OCI-M1 (cell line): ENCODE results near the gene PTPRA.
"Not testable (repeated sequence)": the region's sequence is repeated elsewhere in the genome, so short reads cannot be mapped to it uniquely, and the experiment has no call there.

Experiments
- DNase-seq: peaks from one replicate; lab custom pipeline; 2025; lab: John Stamatoyannopoulos, UW

PTPRA gene

GRCh38 chr20:2889797-2890196, 16.5 kb downstream of the PTPRA start:
- DNase-seq = no peak

- peak; percentile 60 for DNase-seq
Measured at GRCh38 chr20:2890742-2891141, 17.5 kb downstream of the PTPRA start.

- DNase-seq = peak; percentile 55
Measured at GRCh38 chr20:2891343-2891742, 18.1 kb downstream of the PTPRA start.

GRCh38 chr20:2892376-2892775, 19.1 kb downstream of the PTPRA start:
- DNase-seq = no peak

GRCh38 chr20:2894221-2894620, 20.9 kb downstream of the PTPRA start:
- no peak for DNase-seq

- not testable (repeated sequence) for DNase-seq
Measured at GRCh38 chr20:2895154-2895553, 21.9 kb downstream of the PTPRA start.

GRCh38 chr20:2899243-2899642, 26.0 kb downstream of the PTPRA start:
- no peak for DNase-seq

GRCh38 chr20:2900845-2901592, 27.7 kb downstream of the PTPRA start:
- DNase-seq = no peak

GRCh38 chr20:2902291-2902690, 29.0 kb downstream of the PTPRA start:
- DNase-seq = no peak

- no peak for DNase-seq
Measured at GRCh38 chr20:2902818-2903217, 29.5 kb downstream of the PTPRA start.

GRCh38 chr20:2903686-2904085, 30.4 kb downstream of the PTPRA start:
- DNase-seq = no peak

GRCh38 chr20:2907519-2907918, 34.2 kb downstream of the PTPRA start:
- DNase-seq = no peak

GRCh38 chr20:2909953-2910352, 36.7 kb downstream of the PTPRA start:
- no peak for DNase-seq

- no peak for DNase-seq
Measured at GRCh38 chr20:2911200-2911599, 37.9 kb downstream of the PTPRA start.

GRCh38 chr20:2914160-2914559, 40.9 kb downstream of the PTPRA start:
- DNase-seq = peak; percentile 78

GRCh38 chr20:2917266-2917665, 44.0 kb downstream of the PTPRA start:
- no peak for DNase-seq

- no peak for DNase-seq
Measured at GRCh38 chr20:2918096-2919049, 45.1 kb downstream of the PTPRA start.

- no peak for DNase-seq
Measured at GRCh38 chr20:2919518-2920245, 46.4 kb downstream of the PTPRA start.

GRCh38 chr20:2920473-2920872, 47.2 kb downstream of the PTPRA start:
- DNase-seq = no peak

GRCh38 chr20:2921506-2921905, 48.2 kb downstream of the PTPRA start:
- DNase-seq = no peak

- no peak for DNase-seq
Measured at GRCh38 chr20:2922957-2923356, 49.7 kb downstream of the PTPRA start.

GRCh38 chr20:2930538-2930937, 57.3 kb downstream of the PTPRA start:
- DNase-seq = no peak
